IMR-90 (cell line): Measurements from ENCODE around the gene APIP. TPM values are rescaled to one million over a fixed set of nuclear protein-coding genes. Genes with fewer than 3 reads are reported as not detected.

Source experiments
- ATAC-seq: fragments of 200-7000 bp; cut with Tn5 transposase; 2 replicates; pipeline ENCODE4 v1.9.1; 2020; ENCODE audit warnings: low read depth, mild to moderate bottlenecking, moderate library complexity
- BruUV-seq: library from RNA; stranded (reverse); fragments of 400-500 nt; replicated peaks from 2 replicates; lab custom pipeline; 2021; lab: Mats Ljungman, UMichigan
- CTCF ChIA-PET: fragments of 300-600 bp; formaldehyde crosslinking; extraction: SDS; loops from one replicate; lab custom pipeline; 2021; ENCODE audit warnings: antibody characterized with exemption; lab: Yijun Ruan, JAX
- POLR2A ChIA-PET: fragments of 300-600 bp; sonication (Branson Sonifier 250); formaldehyde crosslinking; loops from one replicate; lab custom pipeline; 2022; ENCODE audit warnings: antibody characterized with exemption; ENCODE audit not compliant: unreplicated experiment; lab: Charles Lee
- DNase-seq: peaks from one replicate; pipeline ENCODE4 v3.0.0; 2013
- H2AFZ ChIP-seq: replicated peaks from 2 replicates; pipeline ENCODE3; 2013; ENCODE audit warnings: low read length, mild to moderate bottlenecking; ENCODE audit not compliant: poor library complexity
- H2AK5ac ChIP-seq: 2 replicates; pipeline ENCODE4 v1.6.1; 2013; ENCODE audit warnings: low read depth, low read length, inconsistent platforms
- H2AK9ac ChIP-seq: replicated peaks from 2 replicates; pipeline ENCODE3; 2013; ENCODE audit warnings: mild to moderate bottlenecking, low read depth, low read length, moderate library complexity; ENCODE audit not compliant: poor library complexity
- H2BK120ac ChIP-seq: 2 replicates; pipeline ENCODE4 v1.6.1; 2013; ENCODE audit warnings: low read depth, low read length, inconsistent platforms
- H2BK15ac ChIP-seq: 3 replicates; pipeline ENCODE4 v1.6.1; 2013; ENCODE audit warnings: low read depth, low read length, inconsistent platforms
- H2BK20ac ChIP-seq: 2 replicates; pipeline ENCODE4 v1.6.1; 2013; ENCODE audit warnings: low read depth, mild to moderate bottlenecking, inconsistent platforms, low read length, moderate library complexity
- H2BK5ac ChIP-seq: 2 replicates; pipeline ENCODE4 v1.6.1; 2013; ENCODE audit warnings: mild to moderate bottlenecking, low read depth, low read length, inconsistent platforms; ENCODE audit not compliant: poor library complexity, severe bottlenecking
- H3K14ac ChIP-seq: replicated peaks from 2 replicates; pipeline ENCODE4 v1.6.1; 2013; ENCODE audit warnings: low read depth, low read length, inconsistent platforms
- H3K18ac ChIP-seq: 2 replicates; pipeline ENCODE4 v1.6.1; 2013; ENCODE audit warnings: low read depth, low read length, control low read depth
- H3K23ac ChIP-seq: 2 replicates; pipeline ENCODE4 v1.6.1; 2013; ENCODE audit warnings: low read depth, low read length, inconsistent platforms
- H3K27ac ChIP-seq: 2 replicates; pipeline ENCODE4 v1.5.1; 2013; ENCODE audit warnings: mild to moderate bottlenecking, control low read depth, low read length; ENCODE audit not compliant: insufficient read depth
- H3K27me3 ChIP-seq: 2 replicates; pipeline ENCODE4 v1.6.1; 2013; ENCODE audit warnings: low read length; ENCODE audit not compliant: control insufficient read depth, insufficient read depth
- H3K36me3 ChIP-seq: 2 replicates; pipeline ENCODE4 v1.6.1; 2013; ENCODE audit warnings: low read length, mixed read lengths; ENCODE audit not compliant: control insufficient read depth, insufficient read depth
- H3K4ac ChIP-seq: 2 replicates; pipeline ENCODE4 v1.6.1; 2013; ENCODE audit warnings: low read depth, low read length, inconsistent platforms
- H3K4me1 ChIP-seq: 2 replicates; pipeline ENCODE4 v1.6.1; 2013; ENCODE audit warnings: low read length, mixed read lengths; ENCODE audit not compliant: control insufficient read depth, insufficient read depth
- H3K4me2 ChIP-seq: 2 replicates; pipeline ENCODE4 v1.6.1; 2013; ENCODE audit warnings: low read depth, mild to moderate bottlenecking, control low read depth, low read length, moderate library complexity
- H3K4me3 ChIP-seq: 2 replicates; pipeline ENCODE4 v1.5.1; 2013; ENCODE audit warnings: low read depth, mild to moderate bottlenecking, control low read depth, low read length, moderate library complexity; ENCODE audit not compliant: insufficient read depth
- H3K56ac ChIP-seq: 2 replicates; pipeline ENCODE4 v1.6.1; 2013; ENCODE audit warnings: low read length, inconsistent platforms; ENCODE audit not compliant: insufficient read depth; ENCODE audit errors: extremely low read depth
- H3K79me1 ChIP-seq, 2 experiments: 2 replicates each; pipeline ENCODE4 v1.6.1; 2013; ENCODE audit warnings: low read length in 2 of 2, inconsistent platforms in 1 of 2, low read depth in 1 of 2
- H3K9ac ChIP-seq: 2 replicates; pipeline ENCODE4 v1.6.1; 2013; ENCODE audit warnings: low read depth, low read length, control low read depth
- H3K9me1 ChIP-seq: 2 replicates; pipeline ENCODE4 v1.6.1; 2013; ENCODE audit warnings: low read length, inconsistent platforms; ENCODE audit not compliant: insufficient read depth
- H3K9me3 ChIP-seq: 2 replicates; pipeline ENCODE4 v1.6.1; 2013; ENCODE audit warnings: low read length; ENCODE audit not compliant: control insufficient read depth, insufficient read depth
- H4K20me1 ChIP-seq: 2 replicates; pipeline ENCODE4 v1.6.1; 2013; ENCODE audit warnings: low read length, inconsistent platforms; ENCODE audit not compliant: insufficient read depth
- H4K5ac ChIP-seq: 2 replicates; pipeline ENCODE4 v1.6.1; 2013; ENCODE audit warnings: mild to moderate bottlenecking, low read depth, low read length, control low read depth
- H4K8ac ChIP-seq, 2 experiments: 2 replicates each; pipeline ENCODE4 v1.6.1; 2013; ENCODE audit warnings: low read depth in 2 of 2, low read length in 2 of 2, control low read depth in 1 of 2, inconsistent platforms in 1 of 2
- H4K91ac ChIP-seq: 2 replicates; pipeline ENCODE4 v1.6.1; 2013; ENCODE audit warnings: low read depth, low read length, inconsistent platforms; ENCODE audit not compliant: insufficient read depth
- CEBPB ChIP-seq: IDR thresholded peaks from 2 replicates; pipeline ENCODE4 v1.6.1; 2012; ENCODE audit warnings: low read depth, low read length, improper control_type of control experiment
- CHD1 ChIP-seq: IDR thresholded peaks from 2 replicates; pipeline ENCODE4 v1.6.1; 2012; ENCODE audit warnings: low read depth, low read length, improper control_type of control experiment
- WGBS, 2 experiments: methylation state at CpG; one replicate each; pipeline versions ENCODE4 v1.1.5 to v1.1.7; 2013; ENCODE audit warnings: missing lambda C conversion rate in 2 of 2; ENCODE audit not compliant: insufficient read length in 1 of 2; ENCODE audit errors: extremely low coverage in 2 of 2; 5-methylcytosine and 5-hydroxymethylcytosine counted together
- dilution Hi-C: fragments of 300-500 bp; cut with HindIII; formaldehyde crosslinking; loops from one replicate; pipeline ENCODE4 v1.14.3; 2018; ENCODE audit warnings: low sequenced_read_pairs; ENCODE audit not compliant: unreplicated experiment
- in situ Hi-C: fragments of 300-500 bp; cut with MboI; formaldehyde crosslinking; loops from 3 replicates; pipeline ENCODE4 v1.14.3; 2019; ENCODE audit warnings: low sequenced_read_pairs, inconsistent platforms, mixed read lengths
- intact Hi-C: fragments of 100-400 bp; cut with micrococcal nuclease; formaldehyde crosslinking; loops from 2 replicates; pipeline ENCODE4 v1.10.0; 2022
- polyA plus RNA-seq, 3 experiments: library from polyadenylated mRNA; depleted of rRNA; stranded (reverse); fragments of >200 nt; gene quantifications; 2 replicates each; pipeline ENCODE4 v1.2.3, GENCODE V29; 2012; ENCODE audit warnings: low replicate concordance in 1 of 3
- total RNA-seq: library from RNA; depleted of rRNA; stranded (reverse); fragments of >200 nt; gene quantifications from 2 replicates; pipeline ENCODE4 v1.2.3, GENCODE V29; 2012
- TF ChIP-seq, protein P1 (sequence below): fragments of 150-350 bp; IDR thresholded peaks from 2 replicates; pipeline ENCODE4 v1.6.1; 2016; ENCODE audit warnings: low read depth, mild to moderate bottlenecking, low read length, moderate library complexity, borderline replicate concordance

APIP gene
- total and polyA plus RNA-seq, 2 of the 4 experiments (the other 2 are of a cell fraction), result 9.9 to 16.6 TPM

GRCh38 chr11:34887260-34887659 is 28.9 kb downstream of the APIP start:
- no CpG with 5 or more reads among the region's 1 CpG for WGBS, 2 experiments
- H3K4me2 ChIP-seq, result no peak overlapping the region
- no peaks in the 10 kb centered on the region; the same call in 1 of the 2 replicates for H3K9me1 ChIP-seq
- no peaks in the 10 kb centered on the region for H3K9me3 ChIP-seq
- dilution Hi-C loops (no loop called here), intact Hi-C loops (no loop called here), in situ Hi-C loops (no loop called here)
- H2BK15ac ChIP-seq, result no peak overlapping the region
- no peak overlapping the region for H3K9ac ChIP-seq
- H3K27me3 ChIP-seq, result no peaks in the 10 kb centered on the region
- no peak overlapping the region for H2BK5ac ChIP-seq
- H3K23ac ChIP-seq, result no peak overlapping the region
- no peaks in the 10 kb centered on the region for H3K79me1 ChIP-seq
- DNase-seq (no peak), ATAC-seq (no peak)
- H3K4me1 ChIP-seq, result no peaks in the 10 kb centered on the region
- CTCF ChIA-PET, result interaction anchor here (1.0 to 1.6 kb wide), 2 partner anchors 300 to 302 kb away, joined by 3 to 9 read pairs; no protein-coding TSS in a partner anchor
- H3K4ac ChIP-seq, result no peak overlapping the region
- H3K4me3 ChIP-seq, result no peak overlapping the region
- no peak overlapping the region for H2AK5ac ChIP-seq
- no peak overlapping the region for H4K5ac ChIP-seq
- H2AK9ac ChIP-seq, result no peak overlapping the region
- no TSS peak for BruUV-seq
- no peak overlapping the region for H3K14ac ChIP-seq
- H3K56ac ChIP-seq, result no peak overlapping the region
- H4K20me1 ChIP-seq, result no peaks in the 10 kb centered on the region
- no peak overlapping the region for H2BK120ac ChIP-seq
- no peak overlapping the region for H3K27ac ChIP-seq
- no peak overlapping the region for H3K18ac ChIP-seq
- TF ChIP-seq CHD1 (no peak), CEBPB (no peak)
- TF ChIP-seq, protein P1, sequence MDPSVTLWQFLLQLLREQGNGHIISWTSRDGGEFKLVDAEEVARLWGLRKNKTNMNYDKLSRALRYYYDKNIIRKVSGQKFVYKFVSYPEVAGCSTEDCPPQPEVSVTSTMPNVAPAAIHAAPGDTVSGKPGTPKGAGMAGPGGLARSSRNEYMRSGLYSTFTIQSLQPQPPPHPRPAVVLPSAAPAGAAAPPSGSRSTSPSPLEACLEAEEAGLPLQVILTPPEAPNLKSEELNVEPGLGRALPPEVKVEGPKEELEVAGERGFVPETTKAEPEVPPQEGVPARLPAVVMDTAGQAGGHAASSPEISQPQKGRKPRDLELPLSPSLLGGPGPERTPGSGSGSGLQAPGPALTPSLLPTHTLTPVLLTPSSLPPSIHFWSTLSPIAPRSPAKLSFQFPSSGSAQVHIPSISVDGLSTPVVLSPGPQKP, result no peak
- H2BK20ac ChIP-seq, result no peak overlapping the region
- peaks cover 4% of the 10 kb centered on the region for H3K36me3 ChIP-seq
- H4K8ac ChIP-seq, result no peak overlapping the region
- POLR2A ChIA-PET, result no interaction called here
- H4K91ac ChIP-seq, result no peak overlapping the region
- no peak overlapping the region for H2AFZ ChIP-seq
